MM.1S (cell line): ENCODE data around the gene GALR3.

Experiments used
- EZH2 ChIP-seq: fragments of 300-600 bp; sonication (generic); optimal IDR thresholded peaks from 2 replicates; pipeline ENCODE3; 2017; ENCODE audit warnings: low read depth, mild to moderate bottlenecking, antibody characterized with exemption, low read length, mixed read lengths
- TF ChIP-seq, protein P1 (sequence below): fragments of 300-600 bp; sonication (generic); IDR thresholded peaks from 2 replicates; pipeline ENCODE4 v1.5.1; 2016; ENCODE audit warnings: antibody characterized with exemption, low read length, mixed read lengths

- TF ChIP-seq, protein P1, sequence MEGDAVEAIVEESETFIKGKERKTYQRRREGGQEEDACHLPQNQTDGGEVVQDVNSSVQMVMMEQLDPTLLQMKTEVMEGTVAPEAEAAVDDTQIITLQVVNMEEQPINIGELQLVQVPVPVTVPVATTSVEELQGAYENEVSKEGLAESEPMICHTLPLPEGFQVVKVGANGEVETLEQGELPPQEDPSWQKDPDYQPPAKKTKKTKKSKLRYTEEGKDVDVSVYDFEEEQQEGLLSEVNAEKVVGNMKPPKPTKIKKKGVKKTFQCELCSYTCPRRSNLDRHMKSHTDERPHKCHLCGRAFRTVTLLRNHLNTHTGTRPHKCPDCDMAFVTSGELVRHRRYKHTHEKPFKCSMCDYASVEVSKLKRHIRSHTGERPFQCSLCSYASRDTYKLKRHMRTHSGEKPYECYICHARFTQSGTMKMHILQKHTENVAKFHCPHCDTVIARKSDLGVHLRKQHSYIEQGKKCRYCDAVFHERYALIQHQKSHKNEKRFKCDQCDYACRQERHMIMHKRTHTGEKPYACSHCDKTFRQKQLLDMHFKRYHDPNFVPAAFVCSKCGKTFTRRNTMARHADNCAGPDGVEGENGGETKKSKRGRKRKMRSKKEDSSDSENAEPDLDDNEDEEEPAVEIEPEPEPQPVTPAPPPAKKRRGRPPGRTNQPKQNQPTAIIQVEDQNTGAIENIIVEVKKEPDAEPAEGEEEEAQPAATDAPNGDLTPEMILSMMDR, result no peak
- no peak for TF ChIP-seq EZH2
These were observed 11.3 kb upstream of the GALR3 start for GRCh38 chr22:37811867-37812266.
